Osteoblast (primary cell): Measurements from ENCODE around the gene PPT2. TPM values are rescaled to one million over a fixed set of nuclear protein-coding genes. Genes with fewer than 3 reads are reported as not detected.
A peak's percentile ranks its signal among the peaks of the same experiment; 100 is the strongest.

Experiments
- DNase-seq: peaks from one replicate; pipeline ENCODE4 v3.0.0; 2011; ENCODE audit warnings: low spot score, mixed read lengths; ENCODE audit not compliant: insufficient read length; ENCODE audit errors: missing footprints
- H2AFZ ChIP-seq: 2 replicates; pipeline ENCODE4 v1.6.0; 2011; ENCODE audit warnings: mild to moderate bottlenecking, low read length
- H3K27ac ChIP-seq: 2 replicates; pipeline ENCODE4 v1.5.1; 2011; ENCODE audit warnings: mild to moderate bottlenecking, low read depth, low read length, moderate library complexity
- H3K27me3 ChIP-seq: 2 replicates; pipeline ENCODE4 v1.6.0; 2012; ENCODE audit warnings: mild to moderate bottlenecking, control low read depth, inconsistent platforms, low read length, moderate library complexity; ENCODE audit not compliant: insufficient read depth
- H3K36me3 ChIP-seq: 2 replicates; pipeline ENCODE4 v1.5.1; 2011; ENCODE audit warnings: mild to moderate bottlenecking, low read length, control low read depth, moderate library complexity; ENCODE audit not compliant: insufficient read depth
- H3K4me1 ChIP-seq: 2 replicates; pipeline ENCODE4 v1.5.1; 2011; ENCODE audit warnings: mild to moderate bottlenecking, low read length, control low read depth, moderate library complexity; ENCODE audit not compliant: insufficient read depth
- H3K4me2 ChIP-seq: 2 replicates; pipeline ENCODE4 v1.6.0; 2011; ENCODE audit warnings: mild to moderate bottlenecking, low read length; ENCODE audit not compliant: insufficient read depth
- H3K4me3 ChIP-seq: fragments of 200-600 bp; sonication (generic); 3 replicates; pipeline ENCODE4 v1.5.1; 2012; ENCODE audit warnings: mild to moderate bottlenecking, low read length, inconsistent platforms; ENCODE audit not compliant: insufficient read depth
- H3K79me2 ChIP-seq: 2 replicates; pipeline ENCODE4 v1.6.0; 2012; ENCODE audit warnings: mild to moderate bottlenecking, low read length, control low read depth, inconsistent platforms; ENCODE audit not compliant: insufficient read depth
- H3K9me3 ChIP-seq: 2 replicates; pipeline ENCODE4 v1.5.1; 2011; ENCODE audit warnings: low read depth, low read length, control low read depth
- H4K20me1 ChIP-seq: 2 replicates; pipeline ENCODE4 v1.6.0; 2012; ENCODE audit warnings: mild to moderate bottlenecking, low read length, control low read depth; ENCODE audit not compliant: insufficient read depth
- CTCF ChIP-seq: IDR thresholded peaks from 2 replicates; pipeline ENCODE4 v1.5.1; 2011; ENCODE audit warnings: mild to moderate bottlenecking, low read depth, low read length, moderate library complexity; ENCODE audit errors: extremely low read depth
- total RNA-seq: library from RNA; depleted of rRNA; stranded (reverse); fragments of >200 nt; gene quantifications from 2 replicates; pipeline ENCODE4 v1.2.3, GENCODE V29; 2012

Gene PPT2
- total RNA-seq, 1 donor, result 8.3 TPM

DNA sequence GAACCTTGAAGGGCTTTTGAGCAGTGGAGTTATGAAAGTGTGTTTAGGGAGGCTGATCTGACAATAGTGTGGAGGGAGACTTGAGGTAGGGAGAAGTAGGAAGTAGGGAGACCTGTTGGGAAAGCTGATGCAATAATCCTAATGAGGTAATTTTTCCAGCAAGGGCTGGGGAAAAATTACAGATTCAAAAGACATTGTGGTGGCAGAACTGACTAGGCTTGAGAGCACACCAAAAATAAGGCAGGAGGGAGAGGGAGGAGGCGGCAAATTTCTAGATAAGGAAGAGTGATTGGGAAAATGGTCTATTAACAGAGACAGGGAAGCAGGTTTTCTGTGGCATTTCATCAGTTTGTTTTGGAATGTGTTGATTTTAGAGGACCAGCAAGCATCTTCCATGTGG is 7.7 kb upstream of the PPT2 start:
- Histone ChIP-seq H4K20me1 (no peaks in the 10 kb centered on the region), H3K9me3 (no peaks in the 10 kb centered on the region), H3K4me2 (no peak overlapping the region), H3K36me3 (no peaks in the 10 kb centered on the region), H3K27ac (no peak overlapping the region), H3K4me1 (no peaks in the 10 kb centered on the region), H2AFZ (no peak overlapping the region), H3K79me2 (no peaks in the 10 kb centered on the region), H3K27me3 (peaks cover 42% of the 10 kb centered on the region), H3K4me3 (no peak overlapping the region)
- no peak for DNase-seq
- no peak for TF ChIP-seq CTCF

GRCh38 chr6:32146687-32147086 is 7.3 kb upstream of the PPT2 start:
- H4K20me1 ChIP-seq, result no peaks in the 10 kb centered on the region
- DNase-seq, result no peak
- H3K27me3 ChIP-seq, result peaks cover 41% of the 10 kb centered on the region
- no peaks in the 10 kb centered on the region for H3K36me3 ChIP-seq
- no peak overlapping the region for H2AFZ ChIP-seq
- no peaks in the 10 kb centered on the region for H3K79me2 ChIP-seq
- no peaks in the 10 kb centered on the region for H3K4me1 ChIP-seq
- no peak overlapping the region for H3K27ac ChIP-seq
- TF ChIP-seq CTCF, result no peak
- H3K9me3 ChIP-seq, result no peaks in the 10 kb centered on the region
- no peak overlapping the region for H3K4me3 ChIP-seq
- no peak overlapping the region for H3K4me2 ChIP-seq

- Histone ChIP-seq H3K9me3 (no peaks in the 10 kb centered on the region), H3K27ac (no peak overlapping the region), H3K27me3 (peaks cover 39% of the 10 kb centered on the region), H3K36me3 (no peaks in the 10 kb centered on the region), H3K4me3 (no peak overlapping the region), H4K20me1 (no peaks in the 10 kb centered on the region), H3K4me1 (peaks cover 7% of the 10 kb centered on the region), H3K4me2 (no peak overlapping the region), H2AFZ (no peak overlapping the region), H3K79me2 (no peaks in the 10 kb centered on the region)
- TF ChIP-seq CTCF, result no peak
- no peak for DNase-seq
These were observed 6.4 kb upstream of the PPT2 start for GRCh38 chr6:32147401-32148132.

DNA sequence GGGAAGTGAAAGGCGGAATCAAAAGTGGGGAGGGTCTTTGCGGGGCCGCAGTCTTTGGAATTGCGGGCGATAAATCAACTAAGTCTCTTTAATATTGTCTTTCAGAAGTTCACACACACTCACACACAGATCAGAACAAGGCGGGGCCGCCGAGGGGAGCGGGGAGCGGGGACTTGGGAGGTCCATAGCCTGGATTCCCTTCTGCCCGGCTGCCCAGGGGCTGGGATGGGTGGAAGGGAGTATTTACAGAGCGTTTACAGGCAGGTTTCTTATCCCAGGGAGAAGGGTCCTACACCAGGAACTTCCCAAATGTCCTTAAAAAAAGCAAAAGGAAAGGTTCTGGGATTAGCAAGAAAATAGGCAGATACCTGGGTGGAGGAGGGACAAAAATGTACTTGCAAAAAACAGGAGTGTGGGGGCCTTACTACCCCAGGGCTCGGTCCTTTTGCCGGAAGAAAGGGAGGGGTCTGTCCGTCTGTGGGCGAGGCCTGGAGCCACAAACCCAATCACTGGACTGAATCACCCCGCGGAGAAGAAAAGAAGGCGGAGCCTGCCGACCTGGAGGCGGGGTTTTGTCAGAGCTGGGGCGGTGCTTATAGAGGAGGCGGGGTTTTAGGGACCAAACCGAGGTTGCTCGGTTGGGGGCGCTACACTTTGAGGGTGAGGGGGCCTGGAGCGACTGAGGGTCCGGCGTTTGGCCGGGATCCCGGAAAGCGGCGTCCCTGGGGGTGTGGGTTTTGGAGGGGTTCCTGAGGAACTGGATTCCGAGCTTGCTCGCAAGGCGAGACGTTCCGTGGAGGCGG is 5.5 kb upstream of the PPT2 start:
- H2AFZ ChIP-seq, result no peak overlapping the region
- H3K27ac ChIP-seq, result no peak overlapping the region
- peaks cover 15% of the 10 kb centered on the region for H3K4me1 ChIP-seq
- H4K20me1 ChIP-seq, result no peaks in the 10 kb centered on the region
- peak overlapping the region; percentile 43 for H3K4me2 ChIP-seq
- no peaks in the 10 kb centered on the region for H3K36me3 ChIP-seq
- peak overlapping the region; percentile 52 for H3K4me3 ChIP-seq
- peaks cover 39% of the 10 kb centered on the region for H3K27me3 ChIP-seq
- no peaks in the 10 kb centered on the region for H3K9me3 ChIP-seq
- peak; percentile 62 for DNase-seq
- no peaks in the 10 kb centered on the region for H3K79me2 ChIP-seq
- no peak for TF ChIP-seq CTCF
